H1 (cell line): ENCODE results near the gene NR3C2. TPM values are rescaled to one million over a fixed set of nuclear protein-coding genes. Genes with fewer than 3 reads are reported as not detected.

Source experiments
- CTCF ChIA-PET: fragments of 300-600 bp; sonication (Branson Sonifier 250); formaldehyde crosslinking; loops from one replicate; lab custom pipeline; 2021; ENCODE audit not compliant: partially characterized antibody; lab: Charles Lee
- POLR2A ChIA-PET: fragments of 300-600 bp; sonication (Branson Sonifier 250); formaldehyde crosslinking; loops from one replicate; lab custom pipeline; 2021; ENCODE audit warnings: inconsistent platforms; ENCODE audit not compliant: partially characterized antibody; lab: Charles Lee
- DNase-seq, 2 experiments: peaks; one replicate each; pipeline versions ENCODE4 v3.0.0 to v3.0.0-alpha.2; 2010 to 2022; ENCODE audit warnings: low spot score in 2 of 2, low read depth in 1 of 2, mixed read lengths in 1 of 2
- FAIRE-seq: peaks from 2 replicates; lab custom pipeline; 2011; peaks lifted over from hg19 to GRCh38; lab: Jason Lieb, UNC
- H2AFZ ChIP-seq: 2 replicates; pipeline ENCODE4 v1.8.1; 2012; ENCODE audit warnings: low read length, inconsistent platforms
- H2AK5ac ChIP-seq: 2 replicates; pipeline ENCODE4 v1.6.1; 2013; ENCODE audit warnings: low read depth, low read length
- H2BK120ac ChIP-seq: replicated peaks from 2 replicates; pipeline ENCODE3; 2013; ENCODE audit warnings: low read depth, low read length, inconsistent platforms
- H2BK12ac ChIP-seq: 2 replicates; pipeline ENCODE4 v1.6.1; 2013; ENCODE audit warnings: low read depth, low read length
- H2BK15ac ChIP-seq: 2 replicates; pipeline ENCODE4 v1.6.1; 2013; ENCODE audit warnings: low read length
- H2BK20ac ChIP-seq: 2 replicates; pipeline ENCODE4 v1.6.1; 2013; ENCODE audit warnings: low read length
- H2BK5ac ChIP-seq: 2 replicates; pipeline ENCODE4 v1.6.1; 2013; ENCODE audit warnings: low read depth, low read length
- H3K14ac ChIP-seq: 2 replicates; pipeline ENCODE4 v1.6.1; 2013; ENCODE audit warnings: inconsistent platforms; ENCODE audit not compliant: insufficient read length
- H3K18ac ChIP-seq: 2 replicates; pipeline ENCODE4 v1.6.1; 2013; ENCODE audit warnings: low read length; ENCODE audit errors: extremely low read depth
- H3K23ac ChIP-seq: 2 replicates; pipeline ENCODE4 v1.6.1; 2013; ENCODE audit warnings: inconsistent platforms; ENCODE audit not compliant: insufficient read length
- H3K23me2 ChIP-seq: 2 replicates; pipeline ENCODE4 v1.6.1; 2013; ENCODE audit warnings: low read depth, low read length
- H3K27ac ChIP-seq: 2 replicates; pipeline ENCODE4 v1.6.1; 2011; ENCODE audit warnings: low read depth, low read length, inconsistent platforms
- H3K27me3 ChIP-seq, 4 experiments: replicated peaks in 1 of 4; 1 replicate in 1 of 4; 2 replicates in 3 of 4; pipeline versions ENCODE4 v1.6.1 to v1.8.1; 2011 to 2013; ENCODE audit warnings: low read length in 3 of 4, mild to moderate bottlenecking in 3 of 4, inconsistent platforms in 2 of 4, mixed read lengths in 2 of 4, moderate library complexity in 1 of 4; ENCODE audit not compliant: control insufficient read depth in 3 of 4, insufficient read depth in 3 of 4; ENCODE audit errors: extremely low read depth in 1 of 4
- H3K36me3 ChIP-seq, 4 experiments: 2 replicates each; pipeline versions ENCODE4 v1.6.1 to v1.8.1; 2011 to 2013; ENCODE audit warnings: mild to moderate bottlenecking in 4 of 4, low read length in 3 of 4, moderate library complexity in 2 of 4, control low read depth in 1 of 4, inconsistent platforms in 1 of 4; ENCODE audit not compliant: insufficient read depth in 4 of 4, control insufficient read depth in 2 of 4
- H3K4ac ChIP-seq: replicated peaks from 2 replicates; pipeline ENCODE3; 2013; ENCODE audit warnings: low read length, low read depth, mixed read lengths, inconsistent platforms; ENCODE audit not compliant: insufficient read length
- H3K4me1 ChIP-seq, 4 experiments: replicated peaks in 1 of 4; 1 replicate in 1 of 4; 2 replicates in 3 of 4; pipeline versions ENCODE4 v1.6.1 to v1.8.1; 2011 to 2013; ENCODE audit warnings: low read length in 3 of 4, inconsistent platforms in 2 of 4, mixed read lengths in 1 of 4; ENCODE audit not compliant: insufficient read depth in 4 of 4, control insufficient read depth in 3 of 4
- H3K4me2 ChIP-seq, 2 experiments: 2 replicates each; pipeline versions ENCODE4 v1.6.1 to v1.8.1; 2011 to 2013; ENCODE audit warnings: low read depth in 2 of 2, low read length in 2 of 2, control low read depth in 1 of 2, inconsistent platforms in 1 of 2, mild to moderate bottlenecking in 1 of 2; ENCODE audit not compliant: insufficient read depth in 1 of 2
- H3K4me3 ChIP-seq, 4 experiments: fragments of 200-600, 300-600 bp in 1 of 4; sonication (generic), shearing (Covaris generic), sonication (Bioruptor Twin) in 1 of 4; 2 replicates each; pipeline versions ENCODE4 v1.5.1 to v1.8.1; 2011 to 2016; ENCODE audit warnings: low read length in 4 of 4, low read depth in 3 of 4, control low read depth in 2 of 4, inconsistent platforms in 2 of 4, mild to moderate bottlenecking in 2 of 4, mixed read lengths in 1 of 4, moderate library complexity in 1 of 4; ENCODE audit not compliant: insufficient read depth in 2 of 4; ENCODE audit errors: extremely low read depth in 1 of 4
- H3K56ac ChIP-seq: replicated peaks from 2 replicates; pipeline ENCODE3; 2013; ENCODE audit warnings: low read depth, mild to moderate bottlenecking, mixed read lengths, low read length, inconsistent platforms; ENCODE audit not compliant: insufficient read length
- H3K79me1 ChIP-seq: 2 replicates; pipeline ENCODE4 v1.6.1; 2013; ENCODE audit warnings: low read depth, low read length, control low read depth
- H3K79me2 ChIP-seq, 2 experiments: 2 replicates each; pipeline versions ENCODE4 v1.6.1 to v1.8.1; 2012 to 2013; ENCODE audit warnings: low read length in 2 of 2, mild to moderate bottlenecking in 2 of 2, inconsistent platforms in 1 of 2; ENCODE audit not compliant: insufficient read depth in 2 of 2, control insufficient read depth in 1 of 2
- H3K9ac ChIP-seq, 4 experiments: replicated peaks in 1 of 4; 1 replicate in 1 of 4; 2 replicates in 3 of 4; pipeline versions ENCODE4 v1.6.1 to v1.8.1; 2011 to 2013; ENCODE audit warnings: low read depth in 3 of 4, low read length in 3 of 4, control low read depth in 2 of 4, mild to moderate bottlenecking in 2 of 4, moderate library complexity in 2 of 4, inconsistent platforms in 1 of 4; ENCODE audit errors: extremely low read depth in 1 of 4
- H3K9me3 ChIP-seq, 2 experiments: 2 replicates each; pipeline versions ENCODE4 v1.6.1 to v1.8.1; 2012 to 2013; ENCODE audit warnings: mild to moderate bottlenecking in 2 of 2, moderate library complexity in 2 of 2, control low read depth in 1 of 2, inconsistent platforms in 1 of 2, low read depth in 1 of 2, low read length in 1 of 2, mixed read lengths in 1 of 2; ENCODE audit not compliant: insufficient read depth in 2 of 2
- H4K20me1 ChIP-seq, 2 experiments: replicated peaks in 1 of 2; 2 replicates each; pipeline versions ENCODE3 to v1.8.1; 2011 to 2013; ENCODE audit warnings: inconsistent platforms in 2 of 2, low read length in 2 of 2, mild to moderate bottlenecking in 1 of 2; ENCODE audit not compliant: insufficient read depth in 2 of 2, control insufficient read depth in 1 of 2
- H4K5ac ChIP-seq: 2 replicates; pipeline ENCODE4 v1.6.1; 2013; ENCODE audit warnings: low read length, low read depth, mixed read lengths, inconsistent platforms; ENCODE audit not compliant: insufficient read length
- H4K8ac ChIP-seq: 2 replicates; pipeline ENCODE4 v1.8.0; 2013; ENCODE audit warnings: mild to moderate bottlenecking, moderate library complexity, low read length, inconsistent platforms; ENCODE audit not compliant: insufficient read depth; ENCODE audit errors: extremely low read depth
- H4K91ac ChIP-seq: replicated peaks from 2 replicates; pipeline ENCODE3; 2013; ENCODE audit warnings: low read length, mixed read lengths, inconsistent platforms; ENCODE audit not compliant: insufficient read length
- BCL11A ChIP-seq, 2 experiments: IDR thresholded peaks; one replicate each; pipeline ENCODE4 v1.6.1; 2011; ENCODE audit warnings: low read depth in 2 of 2, low read length in 2 of 2, mild to moderate bottlenecking in 2 of 2
- WGBS, 2 experiments: shearing (Covaris generic) in 1 of 2; methylation state at CpG; one replicate each; pipeline versions ENCODE4 v1.1.6 to v1.1.7; 2013 to 2015; ENCODE audit warnings: low lambda C conversion rate in 2 of 2, mixed read lengths in 2 of 2, inconsistent platforms in 1 of 2, low coverage in 1 of 2, missing lambda C conversion rate in 1 of 2; ENCODE audit not compliant: insufficient replicate concordance in 2 of 2, insufficient coverage in 1 of 2, insufficient read length in 1 of 2; ENCODE audit errors: extremely low coverage in 1 of 2, missing lambda C conversion rate in 1 of 2; 5-methylcytosine and 5-hydroxymethylcytosine counted together
- polyA plus RNA-seq, 7 experiments: library from polyadenylated mRNA; depleted of rRNA in 3 of 7; stranded (reverse) in 5 of 7; unstranded in 2 of 7; fragments of >200 nt in 5 of 7; fragments of 200-250 nt in 2 of 7; gene quantifications; 1 replicate in 5 of 7; 2 replicates in 1 of 7; 4 replicates in 1 of 7; pipeline versions ENCODE4 v1.2.1 to v1.2.3, GENCODE V29; 2011 to 2013; ENCODE audit warnings: missing spikeins in 2 of 7, mixed read lengths in 2 of 7
- total RNA-seq: library from RNA; stranded (reverse); fragmentation: NEBNext Ultra II Directional; extraction: Animal tissue kit (Norgen Biotek cat#: 25700); gene quantifications from 2 replicates; pipeline ENCODE4 v1.2.1, GENCODE V29; 2021

NR3C2 gene
- total and polyA plus RNA-seq, 2 of the 8 experiments (the other 6 are each of a cell fraction or from before 2014, with no cell fraction given): 0.80 to 3.9 TPM

GRCh38 chr4:148397771-148398170, 44.4 kb downstream of the NR3C2 start:
- no peak overlapping the region for H3K4me2 ChIP-seq
- no peaks in the 10 kb centered on the region for H4K20me1 ChIP-seq
- H2BK120ac ChIP-seq: no peak overlapping the region
- no peaks in the 10 kb centered on the region for H3K36me3 ChIP-seq
- no peak for TF ChIP-seq BCL11A (IDR thresholded peaks at IDR 0.05; ENCODE audit: low read depth in 2 of 2, low read length in 2 of 2)
- TF ChIP-seq, all 59 proteins: peak for 0
- Histone ChIP-seq H2BK15ac (no peak overlapping the region), H3K23me2 (no peaks in the 10 kb centered on the region), H3K4ac (no peak overlapping the region), H3K79me1 (no peaks in the 10 kb centered on the region), H3K79me2 (no peaks in the 10 kb centered on the region), H3K4me1 (no peaks in the 10 kb centered on the region), H2BK20ac (no peak overlapping the region), H3K18ac (no peak overlapping the region), H2BK5ac (no peak overlapping the region), H2AK5ac (no peak overlapping the region), H3K4me3 (no peak overlapping the region), H3K9ac (no peak overlapping the region), H3K56ac (no peak overlapping the region), H4K5ac (no peak overlapping the region), H3K23ac (no peak overlapping the region), H3K14ac (no peak overlapping the region), H2AFZ (no peak overlapping the region), H4K8ac (no peak overlapping the region), H3K9me3 (no peaks in the 10 kb centered on the region), H3K27me3 (no peaks in the 10 kb centered on the region), H3K27ac (no peak overlapping the region), H4K91ac (no peak overlapping the region), H2BK12ac (no peak overlapping the region)
- DNase-seq (no peak), FAIRE-seq (no peak)
- WGBS, 2 experiments: 91% methylated on average over 2 of the region's 2 CpGs; no CpG with 5 or more reads in 1 of the 2 experiments
- ChIA-PET POLR2A (no interaction called here), CTCF (interaction anchor here (0.6 to 1.2 kb wide), 2 partner anchors 9 to 383 kb away, joined by 3 read pairs; no protein-coding TSS in a partner anchor)
